Activated naive CD4-positive, alpha-beta T cell treated with anti-CD3 and anti-CD28 coated beads, Interleukin-2, amount 10 ng/mL, durations not matched to agents 7 days and 5 days (primary cell): ENCODE results near the gene ABITRAM.
"Not testable (repeated sequence)": the region's sequence is repeated elsewhere in the genome, so short reads cannot be mapped to it uniquely, and the experiment has no call there.

ENCODE experiments used
- CTCF ChIA-PET: fragments of 350-600 bp; sonication (Branson Sonifier 250); formaldehyde crosslinking; loops from one replicate; lab custom pipeline; 2021; ENCODE audit warnings: antibody characterized with exemption; lab: Charles Lee
- DNase-seq: peaks from one replicate; pipeline ENCODE4 v3.0.0-alpha.2; 2020
- H3K27ac Mint-ChIP-seq: one replicate; pipeline ENCODE4 v1.8.0; 2021; ENCODE audit warnings: mild to moderate bottlenecking, moderate library complexity, mixed read lengths
- H3K27me3 Mint-ChIP-seq: one replicate; pipeline ENCODE4 v1.8.0; 2021; ENCODE audit warnings: mild to moderate bottlenecking, mixed read lengths
- H3K36me3 Mint-ChIP-seq: one replicate; pipeline ENCODE4 v1.8.0; 2021; ENCODE audit warnings: mixed read lengths
- H3K4me1 Mint-ChIP-seq: one replicate; pipeline ENCODE4 v1.8.0; 2021; ENCODE audit warnings: mixed read lengths
- H3K4me3 Mint-ChIP-seq: one replicate; pipeline ENCODE4 v1.8.0; 2021; ENCODE audit warnings: mild to moderate bottlenecking, moderate library complexity, mixed read lengths
- H3K9me3 Mint-ChIP-seq: one replicate; pipeline ENCODE4 v1.8.0; 2021; ENCODE audit warnings: mixed read lengths

Gene ABITRAM

DNA sequence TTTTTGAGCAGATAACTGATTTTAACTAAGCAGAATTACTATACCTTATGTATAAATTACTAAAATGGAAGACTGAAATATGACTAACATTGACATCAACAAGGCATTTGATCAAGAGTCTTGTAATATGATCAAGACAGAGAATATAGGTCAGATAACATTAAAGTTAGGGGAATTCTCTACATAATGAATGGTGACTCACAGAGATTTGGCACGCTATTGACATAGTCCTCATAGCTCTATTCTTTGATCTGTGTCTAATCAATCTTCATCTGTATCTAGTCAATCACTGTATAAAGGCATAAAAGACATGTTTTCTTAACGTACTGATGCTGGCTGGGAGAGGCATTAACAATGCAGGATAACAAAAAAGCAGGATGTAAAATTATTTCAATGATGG, 17.4 kb downstream of the ABITRAM start:
- no peak for DNase-seq
- H3K4me1 Mint-ChIP-seq: no peaks in the 10 kb centered on the region
- no peak overlapping the region for H3K27ac Mint-ChIP-seq
- CTCF ChIA-PET: no interaction called here
- H3K36me3 Mint-ChIP-seq: no peaks in the 10 kb centered on the region
- no peak overlapping the region for H3K4me3 Mint-ChIP-seq
- no peaks in the 10 kb centered on the region for H3K27me3 Mint-ChIP-seq
- no peaks in the 10 kb centered on the region for H3K9me3 Mint-ChIP-seq

DNA sequence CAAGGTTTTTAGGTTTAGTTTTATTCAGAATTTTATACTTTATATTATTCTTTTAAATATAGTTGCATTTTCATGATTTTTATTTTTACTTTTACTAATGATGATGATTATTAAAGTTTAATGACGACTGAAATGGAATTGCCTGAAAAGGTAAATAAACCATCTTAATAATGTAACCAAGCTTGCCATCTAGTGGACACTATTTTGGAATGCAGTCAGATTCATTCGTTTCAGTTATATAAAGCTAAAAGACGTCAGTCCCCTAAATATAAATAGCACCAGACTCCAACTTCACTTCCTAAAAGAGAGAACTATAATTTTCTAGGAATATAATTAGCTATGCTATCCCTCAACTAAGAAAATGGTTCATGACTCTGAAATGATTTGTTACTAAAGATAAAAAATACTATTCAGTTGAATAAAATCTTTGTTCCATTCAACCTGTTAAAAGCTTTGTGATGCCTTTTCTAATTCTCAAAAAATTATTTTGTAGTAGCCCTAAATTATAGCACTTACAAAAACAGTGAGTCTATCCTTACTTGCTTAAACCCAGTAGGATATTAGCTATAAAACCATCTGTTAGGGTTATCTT, 19.9 kb downstream of the ABITRAM start:
- Mint-ChIP-seq H3K4me3 (no peak overlapping the region), H3K27ac (no peak overlapping the region), H3K36me3 (no peaks in the 10 kb centered on the region), H3K4me1 (no peaks in the 10 kb centered on the region), H3K9me3 (no peaks in the 10 kb centered on the region), H3K27me3 (no peaks in the 10 kb centered on the region)
- CTCF ChIA-PET: interaction anchor here (0.6 to 3.0 kb wide), 16 partner anchors 9 to 194 kb away, joined by 3 to 18 read pairs (median 3); no protein-coding TSS in a partner anchor
- no peak for DNase-seq

DNA sequence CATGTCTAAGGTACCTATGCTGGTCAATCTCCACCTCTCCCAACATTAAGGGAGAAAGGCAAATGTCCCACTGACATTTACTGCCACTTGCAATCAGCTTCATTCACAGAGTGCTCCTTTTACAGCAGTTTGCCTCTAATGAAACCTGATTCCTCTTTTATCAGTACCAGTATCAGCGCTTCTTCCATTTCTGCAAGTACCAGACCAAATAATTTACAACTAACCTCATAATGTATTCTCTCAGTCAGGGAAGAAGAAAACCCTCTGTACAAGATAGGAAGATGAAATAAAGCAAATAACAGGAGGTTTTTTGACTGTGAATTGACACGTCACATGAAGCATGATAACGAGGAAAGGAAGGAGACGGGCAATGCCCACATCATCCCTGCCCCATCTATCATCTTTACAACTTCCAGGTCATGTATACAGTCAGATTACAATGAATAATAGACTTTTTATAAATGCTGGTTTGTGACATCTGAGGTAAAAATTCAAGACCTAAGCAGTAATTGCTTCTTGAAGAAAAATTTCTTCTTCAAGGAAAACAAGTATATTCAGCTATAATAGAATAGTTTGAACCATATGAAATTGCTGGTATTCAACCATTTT, 21.9 kb downstream of the ABITRAM start:
- CTCF ChIA-PET: no interaction called here
- H3K4me1 Mint-ChIP-seq: no peaks in the 10 kb centered on the region
- H3K36me3 Mint-ChIP-seq: no peaks in the 10 kb centered on the region
- no peak overlapping the region for H3K27ac Mint-ChIP-seq
- H3K27me3 Mint-ChIP-seq: no peaks in the 10 kb centered on the region
- H3K9me3 Mint-ChIP-seq: no peaks in the 10 kb centered on the region
- no peak for DNase-seq
- no peak overlapping the region for H3K4me3 Mint-ChIP-seq

DNA sequence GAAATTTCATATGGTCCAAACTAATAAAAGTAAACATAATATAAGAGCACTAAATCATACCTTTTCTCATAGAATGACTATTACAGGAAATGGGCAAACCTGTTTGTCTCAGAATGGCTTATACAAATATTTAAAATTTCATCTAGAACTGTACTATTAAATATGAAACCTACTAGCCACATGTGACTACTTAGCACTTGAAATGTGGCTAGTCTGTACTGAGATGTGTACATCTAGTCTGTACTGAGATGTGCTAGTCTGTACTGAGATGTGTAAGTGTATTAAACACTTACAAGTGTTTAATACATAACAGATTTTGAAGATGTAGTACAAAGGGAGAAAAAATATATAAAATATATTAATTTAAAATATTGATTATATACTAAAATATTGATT, 22.4 kb downstream of the ABITRAM start:
- Mint-ChIP-seq H3K4me3 (no peak overlapping the region), H3K36me3 (no peaks in the 10 kb centered on the region), H3K4me1 (no peaks in the 10 kb centered on the region), H3K27me3 (no peaks in the 10 kb centered on the region), H3K9me3 (no peaks in the 10 kb centered on the region), H3K27ac (no peak overlapping the region)
- CTCF ChIA-PET: no interaction called here
- DNase-seq: no peak

DNA sequence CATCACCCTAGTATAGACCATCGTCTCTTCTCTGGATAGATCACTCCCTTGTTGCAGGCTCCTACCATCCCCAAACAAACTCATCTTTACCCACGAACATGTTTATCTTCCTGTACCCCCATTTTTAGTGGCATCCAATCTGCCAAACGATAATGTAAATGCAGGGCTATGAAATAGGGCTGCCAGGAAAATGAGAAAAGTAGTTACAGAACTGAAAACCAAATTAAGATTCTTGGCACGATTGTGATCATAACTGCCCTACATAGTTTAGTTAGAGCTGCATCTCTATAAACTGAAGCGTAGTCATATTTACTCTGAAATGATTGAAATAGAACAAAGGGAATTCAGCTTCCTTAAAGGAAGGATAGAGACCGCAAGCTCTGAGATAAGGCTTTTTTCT, 26.1 kb downstream of the ABITRAM start:
- H3K27ac Mint-ChIP-seq: no peak overlapping the region
- CTCF ChIA-PET: no interaction called here
- no peaks in the 10 kb centered on the region for H3K36me3 Mint-ChIP-seq
- no peaks in the 10 kb centered on the region for H3K4me1 Mint-ChIP-seq
- DNase-seq: no peak
- no peaks in the 10 kb centered on the region for H3K27me3 Mint-ChIP-seq
- no peaks in the 10 kb centered on the region for H3K9me3 Mint-ChIP-seq
- H3K4me3 Mint-ChIP-seq: no peak overlapping the region

DNA sequence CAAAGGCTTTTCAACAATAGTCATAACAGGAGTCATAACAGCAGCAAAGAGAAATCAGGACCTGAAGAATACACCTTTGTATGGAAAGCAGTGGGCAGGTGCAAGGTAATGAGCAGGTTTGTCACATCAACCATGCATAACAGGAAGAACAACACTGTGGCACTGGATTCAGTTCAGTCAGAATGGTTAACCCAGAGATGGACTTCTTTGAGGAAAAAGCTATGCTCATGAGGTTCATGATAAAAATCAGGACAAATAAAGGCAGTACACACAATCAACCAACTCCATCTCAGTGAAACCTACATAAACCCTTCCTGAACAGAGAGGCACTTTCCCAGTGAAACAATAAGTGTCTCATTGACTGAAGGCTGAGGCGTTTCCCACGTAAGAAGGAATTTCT, 27.0 kb downstream of the ABITRAM start:
- Mint-ChIP-seq H3K9me3 (no peaks in the 10 kb centered on the region), H3K27me3 (no peaks in the 10 kb centered on the region), H3K36me3 (no peaks in the 10 kb centered on the region), H3K4me3 (no peak overlapping the region), H3K27ac (no peak overlapping the region), H3K4me1 (no peaks in the 10 kb centered on the region)
- CTCF ChIA-PET: interaction anchor here (0.9 kb wide), 1 partner anchor 9 kb away, joined by 3 read pairs; no protein-coding TSS in a partner anchor
- DNase-seq: no peak

DNA sequence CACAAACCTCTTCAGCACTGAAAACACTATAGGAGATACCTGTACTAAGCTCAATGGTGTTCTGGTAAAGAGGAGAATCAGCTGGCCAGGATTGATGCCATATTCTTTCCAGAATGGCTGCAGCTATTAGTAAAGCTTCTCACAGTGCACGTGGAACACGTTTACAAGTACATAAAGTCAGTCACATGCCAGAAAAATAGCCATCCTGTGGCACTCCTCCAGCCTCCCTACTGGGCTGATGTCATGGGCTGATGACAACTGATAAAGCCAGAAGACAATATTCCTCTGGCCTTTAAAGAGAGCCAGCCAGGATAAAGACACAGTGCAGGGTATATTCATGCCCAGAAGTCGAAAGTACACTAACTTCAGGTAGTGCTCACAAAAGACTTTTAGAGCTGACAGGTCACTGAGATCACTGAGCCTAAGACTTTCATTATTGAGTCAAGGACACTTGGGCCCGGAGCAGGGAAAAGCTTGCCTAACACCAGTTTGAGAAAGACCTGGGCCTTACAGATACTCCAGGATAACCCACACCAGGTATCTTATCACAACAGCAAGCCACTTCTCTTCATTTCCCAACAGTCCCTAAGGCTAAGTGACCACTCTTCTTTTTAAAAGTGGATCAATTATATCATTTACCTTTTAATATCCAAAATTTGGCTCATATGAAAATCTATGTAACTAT, 29.4 kb downstream of the ABITRAM start:
- no peak for DNase-seq
- no peak overlapping the region for H3K4me3 Mint-ChIP-seq
- CTCF ChIA-PET: interaction anchor here (1.3 to 3.0 kb wide), 2 partner anchors 10 to 22 kb away, joined by 4 to 18 read pairs; no protein-coding TSS in a partner anchor

DNA sequence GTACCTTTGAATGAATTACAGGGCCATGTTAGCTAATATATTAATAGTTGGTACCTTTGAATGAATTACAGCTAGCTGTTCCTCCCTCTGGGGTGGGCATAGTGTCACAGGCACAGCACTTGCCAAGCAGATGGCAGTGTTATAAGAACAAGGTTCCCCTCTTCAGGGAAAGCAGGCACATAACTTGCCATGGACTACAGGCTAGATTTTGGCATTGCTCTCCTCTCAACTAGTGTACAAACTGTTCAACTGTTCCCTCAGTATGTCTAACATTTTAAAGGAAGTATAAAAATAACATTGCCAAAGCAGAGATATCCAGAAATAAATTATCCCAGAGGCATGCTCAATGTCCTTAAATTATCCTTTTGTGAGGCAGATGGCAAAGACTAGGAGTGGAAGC, 33.7 kb downstream of the ABITRAM start:
- Mint-ChIP-seq H3K4me3 (no peak overlapping the region), H3K27ac (no peak overlapping the region), H3K4me1 (no peaks in the 10 kb centered on the region), H3K27me3 (no peaks in the 10 kb centered on the region), H3K36me3 (peaks cover 11% of the 10 kb centered on the region), H3K9me3 (peaks cover 5% of the 10 kb centered on the region)
- DNase-seq: no peak
- CTCF ChIA-PET: interaction anchor here (1.5 kb wide), 1 partner anchor 14 kb away, joined by 6 read pairs; no protein-coding TSS in a partner anchor

More for the DNA sequence above, 29.4 kb downstream of the ABITRAM start:
- Mint-ChIP-seq H3K9me3 (no peaks in the 10 kb centered on the region), H3K27ac (no peak overlapping the region), H3K36me3 (no peaks in the 10 kb centered on the region), H3K27me3 (no peaks in the 10 kb centered on the region), H3K4me1 (no peaks in the 10 kb centered on the region)

DNA sequence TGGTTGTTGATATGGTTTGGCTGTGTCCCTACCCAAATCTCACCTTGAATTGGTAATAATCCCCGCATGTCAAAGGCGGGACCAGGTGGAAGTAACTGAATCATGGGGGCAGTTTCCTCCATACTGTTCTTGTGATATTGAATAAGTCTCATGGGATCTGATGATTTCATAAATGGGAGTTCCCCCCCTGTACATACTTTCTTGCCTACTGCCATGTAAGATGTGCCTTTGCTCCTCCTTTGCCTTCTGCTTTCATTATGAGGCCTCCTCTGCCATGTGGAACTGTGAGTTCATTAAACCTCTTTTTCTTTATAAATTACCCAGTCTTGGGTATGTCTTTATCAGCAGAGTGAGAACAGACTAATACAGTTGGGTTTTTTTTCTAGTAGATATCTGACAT, 37.2 kb downstream of the ABITRAM start:
- H3K4me1 Mint-ChIP-seq, H3K4me3 Mint-ChIP-seq, H3K27ac Mint-ChIP-seq, H3K9me3 Mint-ChIP-seq, DNase-seq, H3K27me3 Mint-ChIP-seq, CTCF ChIA-PET: not testable (repeated sequence)
- peaks cover 11% of the 10 kb centered on the region for H3K36me3 Mint-ChIP-seq

DNA sequence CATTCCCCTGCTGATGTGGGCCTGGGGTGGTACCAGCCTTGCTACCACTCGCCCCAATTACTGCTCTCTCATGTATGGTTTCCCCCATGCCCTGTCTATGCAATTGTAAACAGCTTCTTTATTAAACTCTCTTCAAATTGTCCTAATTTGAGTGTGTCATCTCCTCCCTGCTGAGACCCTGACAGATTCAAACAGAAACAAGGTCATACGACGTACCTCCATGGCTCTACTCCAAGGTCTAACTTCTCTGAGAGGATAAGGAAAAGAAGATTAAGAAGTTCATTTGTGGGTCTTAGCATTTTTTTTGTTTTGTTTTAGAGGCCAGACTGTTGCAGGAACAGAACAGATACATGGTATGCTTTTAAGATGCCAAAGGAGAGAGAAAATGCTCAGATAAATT, 38.0 kb downstream of the ABITRAM start:
- Mint-ChIP-seq H3K27ac (no peak overlapping the region), H3K4me1 (no peaks in the 10 kb centered on the region), H3K36me3 (peaks cover 11% of the 10 kb centered on the region), H3K27me3 (no peaks in the 10 kb centered on the region), H3K4me3 (no peak overlapping the region), H3K9me3 (peaks cover 5% of the 10 kb centered on the region)
- DNase-seq: no peak
- CTCF ChIA-PET: no interaction called here

DNA sequence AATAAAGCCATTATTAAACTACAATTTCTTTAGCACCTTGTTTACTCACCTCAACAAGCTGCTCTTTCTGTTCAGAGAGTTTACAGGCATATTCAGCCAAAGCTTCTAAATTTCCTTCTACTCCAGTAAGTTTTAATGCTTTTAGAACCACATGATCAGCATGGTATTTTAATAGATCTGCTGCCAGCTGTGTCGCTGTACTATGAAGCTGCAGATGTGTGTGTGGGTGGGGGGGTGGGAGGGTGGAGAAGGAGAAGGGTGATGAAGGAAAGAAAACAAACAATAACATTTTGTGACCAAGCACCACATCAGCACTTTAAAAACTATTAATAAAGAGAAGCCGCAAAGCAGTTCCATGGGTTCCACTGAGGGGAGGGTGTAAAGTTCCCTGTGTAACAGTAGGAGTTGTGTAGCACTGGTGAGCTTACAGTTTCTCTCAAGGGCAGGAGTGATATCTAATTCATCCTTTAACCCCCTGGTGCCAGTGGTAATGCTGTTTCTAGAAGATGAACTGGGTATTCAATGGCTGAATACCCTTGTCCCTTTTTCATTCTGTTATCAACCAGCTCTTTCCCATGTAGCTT, 38.5 kb downstream of the ABITRAM start:
- H3K36me3 Mint-ChIP-seq: peaks cover 11% of the 10 kb centered on the region
- CTCF ChIA-PET: no interaction called here
- H3K4me1 Mint-ChIP-seq: no peaks in the 10 kb centered on the region
- H3K27me3 Mint-ChIP-seq: no peaks in the 10 kb centered on the region
- H3K27ac Mint-ChIP-seq: no peak overlapping the region
- no peak for DNase-seq
- H3K4me3 Mint-ChIP-seq: no peak overlapping the region
- H3K9me3 Mint-ChIP-seq: peaks cover 5% of the 10 kb centered on the region

DNA sequence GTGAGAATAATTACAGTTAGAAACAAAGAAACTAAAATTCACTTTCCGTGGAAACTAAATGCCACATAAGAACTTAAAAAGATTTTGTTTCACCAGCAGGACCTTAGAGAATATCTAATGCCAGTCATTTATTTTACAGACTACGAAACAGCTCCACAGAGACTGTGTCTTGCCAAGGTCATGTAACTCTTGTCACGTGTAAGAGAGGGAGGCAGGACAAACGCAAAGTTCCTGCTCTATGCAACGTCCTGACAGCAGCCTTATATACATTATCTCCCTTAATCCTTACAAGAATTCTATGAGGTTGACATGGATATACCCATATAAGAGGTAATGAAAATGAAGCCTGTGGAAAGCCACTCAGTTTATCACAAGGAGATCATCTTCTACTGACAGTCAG, 39.7 kb downstream of the ABITRAM start:
- CTCF ChIA-PET: no interaction called here
- no peaks in the 10 kb centered on the region for H3K27me3 Mint-ChIP-seq
- DNase-seq: no peak
- no peak overlapping the region for H3K4me3 Mint-ChIP-seq
- H3K36me3 Mint-ChIP-seq: peaks cover 15% of the 10 kb centered on the region
- peaks cover 5% of the 10 kb centered on the region for H3K9me3 Mint-ChIP-seq
- H3K4me1 Mint-ChIP-seq: no peaks in the 10 kb centered on the region
- no peak overlapping the region for H3K27ac Mint-ChIP-seq

DNA sequence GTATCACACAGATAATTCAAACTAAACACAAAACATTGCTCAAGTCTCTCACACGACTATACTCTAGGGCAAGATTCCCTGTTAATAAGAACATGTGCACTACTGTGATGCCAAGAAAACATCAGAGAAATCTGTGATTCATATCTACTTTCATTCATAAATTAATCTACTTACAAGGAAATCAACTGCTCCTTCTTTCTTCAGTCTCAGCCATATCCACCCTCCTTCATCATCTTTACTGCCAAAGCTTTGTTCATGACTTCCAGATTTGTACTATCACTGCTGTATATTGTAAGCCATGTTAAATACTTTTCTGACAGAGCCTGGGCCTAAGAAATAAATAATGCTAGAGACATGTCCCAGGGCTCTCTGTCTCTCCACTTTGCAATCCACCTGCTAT, 44.0 kb downstream of the ABITRAM start:
- H3K4me1 Mint-ChIP-seq: no peaks in the 10 kb centered on the region
- CTCF ChIA-PET: interaction anchor here (1.5 kb wide), 1 partner anchor 24 kb away, joined by 3 read pairs; no protein-coding TSS in a partner anchor
- no peak overlapping the region for H3K27ac Mint-ChIP-seq
- H3K4me3 Mint-ChIP-seq: no peak overlapping the region
- no peak for DNase-seq
- H3K27me3 Mint-ChIP-seq: no peaks in the 10 kb centered on the region
- peaks cover 4% of the 10 kb centered on the region for H3K36me3 Mint-ChIP-seq
- no peaks in the 10 kb centered on the region for H3K9me3 Mint-ChIP-seq

DNA sequence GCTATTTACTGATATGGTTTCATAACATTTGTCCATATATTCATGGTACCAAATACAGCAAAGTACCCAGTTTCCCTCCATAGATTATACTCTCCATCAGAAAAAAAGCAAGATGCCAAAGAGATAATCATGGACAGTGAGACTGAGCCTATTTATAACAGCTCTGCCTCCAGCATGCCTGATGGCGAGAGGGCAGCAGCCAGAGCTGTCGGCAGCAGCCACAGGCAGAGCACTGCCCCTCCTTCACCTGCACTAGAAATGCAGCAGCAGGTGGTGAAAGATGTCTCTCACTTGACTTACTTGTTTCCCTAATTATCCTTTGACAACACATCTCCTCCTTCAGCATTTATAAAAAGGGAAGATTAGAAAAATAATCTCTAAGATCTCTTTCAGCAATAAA, 46.7 kb downstream of the ABITRAM start:
- H3K9me3 Mint-ChIP-seq: no peaks in the 10 kb centered on the region
- no peak for DNase-seq
- H3K4me1 Mint-ChIP-seq: no peaks in the 10 kb centered on the region
- CTCF ChIA-PET: no interaction called here
- no peak overlapping the region for H3K27ac Mint-ChIP-seq
- no peak overlapping the region for H3K4me3 Mint-ChIP-seq
- no peaks in the 10 kb centered on the region for H3K27me3 Mint-ChIP-seq
- peaks cover 4% of the 10 kb centered on the region for H3K36me3 Mint-ChIP-seq
